ENCODE results near the gene ZMYND15. TPM values are rescaled to one million over a fixed set of nuclear protein-coding genes. Genes with fewer than 3 reads are reported as not detected.

Gene ZMYND15
- total and polyA plus RNA-seq, 2 of the 13 experiments (the other 11 are each of a cell fraction or from before 2014, with no cell fraction given) = 0.24 to 2.7 TPM

DNA sequence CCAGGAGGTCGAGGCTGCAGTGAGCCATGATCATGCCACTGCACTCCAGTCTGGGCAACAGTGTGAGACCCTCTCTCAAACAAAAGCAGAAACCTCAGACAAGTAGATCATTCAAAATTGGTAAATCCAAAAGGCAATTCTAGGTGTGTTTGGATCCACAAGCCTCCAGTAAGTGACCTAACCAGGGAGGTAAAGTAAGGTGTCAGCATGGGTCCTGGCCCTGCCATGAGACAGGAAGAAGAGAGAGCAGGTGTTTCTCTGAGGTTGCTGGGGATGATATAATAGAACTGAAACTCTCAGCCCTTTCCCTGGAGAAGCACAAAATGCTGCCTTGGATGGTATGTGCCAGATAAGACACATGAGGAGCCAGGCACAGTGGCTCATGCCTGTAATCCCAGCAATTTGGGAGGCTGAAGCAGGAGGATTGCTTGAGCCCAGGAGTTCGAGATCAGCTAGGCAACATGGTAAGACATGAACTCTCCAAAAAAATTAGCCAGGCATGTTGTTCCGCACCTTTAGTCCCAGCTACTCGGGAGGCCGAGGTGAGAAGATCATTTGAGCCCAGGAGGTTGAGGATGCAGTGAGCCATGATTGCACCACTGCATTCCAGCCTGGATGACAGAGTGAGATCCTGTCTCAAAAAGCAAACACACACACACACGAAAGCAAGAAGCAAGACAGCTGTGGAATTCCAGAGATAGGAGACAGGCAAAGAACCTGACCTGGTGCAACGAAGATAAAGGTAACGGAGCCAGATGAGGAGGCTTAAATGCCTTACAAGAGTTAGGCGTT is 38.5 kb downstream of the ZMYND15 start (continued):
- TF ChIP-seq U2AF2 (IDR thresholded peaks at IDR 0.05; ENCODE audit: low read depth, low read length) (no peak), ZBTB1 (CRISPR knock-in tag; IDR thresholded peaks at IDR 0.05; ENCODE audit: borderline replicate concordance) (no peak), ZNF589 (CRISPR knock-in tag; conservative IDR thresholded peaks at IDR 0.05) (0 out of 2 replicates have a peak, but pooled peaks have one; percentile 27), CCDC6 (CRISPR knock-in tag; IDR thresholded peaks at IDR 0.05) (peak; percentile 26; the same call in 1 of the 2 replicates), NFYC (CRISPR knock-in tag; IDR thresholded peaks at IDR 0.05) (peak; percentile 36; the same call in 1 of the 2 replicates), HNRNPLL (IDR thresholded peaks at IDR 0.05; ENCODE audit: low read depth, low read length, poor library complexity, severe bottlenecking) (no peak), ZNF574 (CRISPR knock-in tag; IDR thresholded peaks at IDR 0.05) (peak; percentile 69), MIER3 (CRISPR knock-in tag; IDR thresholded peaks at IDR 0.05; ENCODE audit: borderline replicate concordance) (peak; percentile 78; the same call in 1 of the 2 replicates), ZBTB46 (CRISPR knock-in tag; IDR thresholded peaks at IDR 0.05; ENCODE audit: borderline replicate concordance) (no peak), IRF2 (CRISPR knock-in tag; IDR thresholded peaks at IDR 0.05) (peak; percentile 79; the same call in 1 of the 2 replicates), CSRNP2 (CRISPR knock-in tag; conservative IDR thresholded peaks at IDR 0.05; ENCODE audit: low read depth) (no peak)
- TF ChIP-seq, protein P1, sequence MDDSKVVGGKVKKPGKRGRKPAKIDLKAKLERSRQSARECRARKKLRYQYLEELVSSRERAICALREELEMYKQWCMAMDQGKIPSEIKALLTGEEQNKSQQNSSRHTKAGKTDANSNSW (CRISPR knock-in tag; IDR thresholded peaks at IDR 0.05; ENCODE audit: borderline replicate concordance) = no peak
- TF ChIP-seq, protein P2, sequence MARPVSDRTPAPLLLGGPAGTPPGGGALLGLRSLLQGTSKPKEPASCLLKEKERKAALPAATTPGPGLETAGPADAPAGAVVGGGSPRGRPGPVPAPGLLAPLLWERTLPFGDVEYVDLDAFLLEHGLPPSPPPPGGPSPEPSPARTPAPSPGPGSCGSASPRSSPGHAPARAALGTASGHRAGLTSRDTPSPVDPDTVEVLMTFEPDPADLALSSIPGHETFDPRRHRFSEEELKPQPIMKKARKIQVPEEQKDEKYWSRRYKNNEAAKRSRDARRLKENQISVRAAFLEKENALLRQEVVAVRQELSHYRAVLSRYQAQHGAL (CRISPR knock-in tag; IDR thresholded peaks at IDR 0.05; ENCODE audit: not compliant biosample characterization) = no peak
- TF ChIP-seq, protein P3, sequence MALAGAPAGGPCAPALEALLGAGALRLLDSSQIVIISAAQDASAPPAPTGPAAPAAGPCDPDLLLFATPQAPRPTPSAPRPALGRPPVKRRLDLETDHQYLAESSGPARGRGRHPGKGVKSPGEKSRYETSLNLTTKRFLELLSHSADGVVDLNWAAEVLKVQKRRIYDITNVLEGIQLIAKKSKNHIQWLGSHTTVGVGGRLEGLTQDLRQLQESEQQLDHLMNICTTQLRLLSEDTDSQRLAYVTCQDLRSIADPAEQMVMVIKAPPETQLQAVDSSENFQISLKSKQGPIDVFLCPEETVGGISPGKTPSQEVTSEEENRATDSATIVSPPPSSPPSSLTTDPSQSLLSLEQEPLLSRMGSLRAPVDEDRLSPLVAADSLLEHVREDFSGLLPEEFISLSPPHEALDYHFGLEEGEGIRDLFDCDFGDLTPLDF (CRISPR knock-in tag; IDR thresholded peaks at IDR 0.05) = no peak; the same call in 1 of the 2 replicates
- TF ChIP-seq, protein P4, sequence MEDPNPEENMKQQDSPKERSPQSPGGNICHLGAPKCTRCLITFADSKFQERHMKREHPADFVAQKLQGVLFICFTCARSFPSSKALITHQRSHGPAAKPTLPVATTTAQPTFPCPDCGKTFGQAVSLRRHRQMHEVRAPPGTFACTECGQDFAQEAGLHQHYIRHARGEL (CRISPR knock-in tag; IDR thresholded peaks at IDR 0.05) = no peak
- TF ChIP-seq, protein P5, sequence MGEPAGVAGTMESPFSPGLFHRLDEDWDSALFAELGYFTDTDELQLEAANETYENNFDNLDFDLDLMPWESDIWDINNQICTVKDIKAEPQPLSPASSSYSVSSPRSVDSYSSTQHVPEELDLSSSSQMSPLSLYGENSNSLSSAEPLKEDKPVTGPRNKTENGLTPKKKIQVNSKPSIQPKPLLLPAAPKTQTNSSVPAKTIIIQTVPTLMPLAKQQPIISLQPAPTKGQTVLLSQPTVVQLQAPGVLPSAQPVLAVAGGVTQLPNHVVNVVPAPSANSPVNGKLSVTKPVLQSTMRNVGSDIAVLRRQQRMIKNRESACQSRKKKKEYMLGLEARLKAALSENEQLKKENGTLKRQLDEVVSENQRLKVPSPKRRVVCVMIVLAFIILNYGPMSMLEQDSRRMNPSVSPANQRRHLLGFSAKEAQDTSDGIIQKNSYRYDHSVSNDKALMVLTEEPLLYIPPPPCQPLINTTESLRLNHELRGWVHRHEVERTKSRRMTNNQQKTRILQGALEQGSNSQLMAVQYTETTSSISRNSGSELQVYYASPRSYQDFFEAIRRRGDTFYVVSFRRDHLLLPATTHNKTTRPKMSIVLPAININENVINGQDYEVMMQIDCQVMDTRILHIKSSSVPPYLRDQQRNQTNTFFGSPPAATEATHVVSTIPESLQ (CRISPR knock-in tag; conservative IDR thresholded peaks at IDR 0.05) = no peak
